ENCODE results near the gene PMEPA1. TPM values are rescaled to one million over a fixed set of nuclear protein-coding genes. Genes with fewer than 3 reads are reported as not detected.

The PMEPA1 gene
- total RNA-seq, 1 donor from 2014 or later, result 39.9 TPM

- Mint-ChIP-seq H3K4me3 (no peak overlapping the region), H3K36me3 (no peaks in the 10 kb centered on the region), H3K9me3 (no peaks in the 10 kb centered on the region), H3K27ac (peak overlapping the region; percentile 60), H3K4me1 (peaks cover 27% of the 10 kb centered on the region), H3K27me3 (ENCODE audit: low read depth) (no peaks in the 10 kb centered on the region)
- TF ChIP-seq CTCF (IDR thresholded peaks at IDR 0.05; ENCODE audit: unreplicated experiment), result no peak
- no peak for DNase-seq (ENCODE audit: low spot score in 2 of 2, unreplicated experiment in 2 of 2)
Measured at GRCh38 chr20:57727863-57728262, 18.0 kb upstream of the PMEPA1 start.

GRCh38 chr20:57725636-57726035, 15.8 kb upstream of the PMEPA1 start:
- TF ChIP-seq CTCF (IDR thresholded peaks at IDR 0.05; ENCODE audit: unreplicated experiment), result no peak
- Mint-ChIP-seq H3K27ac (no peak overlapping the region), H3K27me3 (ENCODE audit: low read depth) (no peaks in the 10 kb centered on the region), H3K4me1 (peaks cover 23% of the 10 kb centered on the region), H3K4me3 (no peak overlapping the region), H3K36me3 (no peaks in the 10 kb centered on the region), H3K9me3 (no peaks in the 10 kb centered on the region)
- no peak for DNase-seq (ENCODE audit: low spot score in 2 of 2, unreplicated experiment in 2 of 2)

- Mint-ChIP-seq H3K4me1 (peaks cover 23% of the 10 kb centered on the region), H3K27ac (no peak overlapping the region), H3K36me3 (no peaks in the 10 kb centered on the region), H3K27me3 (ENCODE audit: low read depth) (no peaks in the 10 kb centered on the region), H3K4me3 (no peak overlapping the region), H3K9me3 (no peaks in the 10 kb centered on the region)
- DNase-seq (ENCODE audit: low spot score in 2 of 2, unreplicated experiment in 2 of 2), result no peak
- TF ChIP-seq CTCF (IDR thresholded peaks at IDR 0.05; ENCODE audit: unreplicated experiment), result no peak
Measured at GRCh38 chr20:57724610-57725405, 15.0 kb upstream of the PMEPA1 start.

GRCh38 chr20:57723816-57724215, 14.0 kb upstream of the PMEPA1 start:
- no peaks in the 10 kb centered on the region for H3K9me3 Mint-ChIP-seq
- H3K27ac Mint-ChIP-seq, result no peak overlapping the region

GRCh38 chr20:57719951-57720350, 10.1 kb upstream of the PMEPA1 start:
- no peak for TF ChIP-seq CTCF (IDR thresholded peaks at IDR 0.05; ENCODE audit: unreplicated experiment)
- no peaks in the 10 kb centered on the region for H3K9me3 Mint-ChIP-seq
- no peak overlapping the region for H3K4me3 Mint-ChIP-seq
- peaks cover 23% of the 10 kb centered on the region for H3K4me1 Mint-ChIP-seq
- no peaks in the 10 kb centered on the region for H3K36me3 Mint-ChIP-seq
- DNase-seq (ENCODE audit: low spot score in 2 of 2, unreplicated experiment in 2 of 2), result no peak
- H3K27me3 Mint-ChIP-seq (ENCODE audit: low read depth), result no peaks in the 10 kb centered on the region
- H3K27ac Mint-ChIP-seq, result no peak overlapping the region

More at GRCh38 chr20:57723816-57724215, 14.0 kb upstream of the PMEPA1 start:
- Mint-ChIP-seq H3K4me1 (peaks cover 26% of the 10 kb centered on the region), H3K27me3 (ENCODE audit: low read depth) (no peaks in the 10 kb centered on the region), H3K36me3 (no peaks in the 10 kb centered on the region), H3K4me3 (no peak overlapping the region)
- DNase-seq (ENCODE audit: low spot score in 2 of 2, unreplicated experiment in 2 of 2), result no peak
- TF ChIP-seq CTCF (IDR thresholded peaks at IDR 0.05; ENCODE audit: unreplicated experiment), result no peak
